Fibroblast of skin of scalp (primary cell): ENCODE results near the gene SLC50A1.
"Not testable (repeated sequence)": the region's sequence is repeated elsewhere in the genome, so short reads cannot be mapped to it uniquely, and the experiment has no call there.

Source experiments
- DNase-seq: peaks from one replicate; pipeline ENCODE4 v3.0.0-alpha.2; 2013

SLC50A1 gene

DNA sequence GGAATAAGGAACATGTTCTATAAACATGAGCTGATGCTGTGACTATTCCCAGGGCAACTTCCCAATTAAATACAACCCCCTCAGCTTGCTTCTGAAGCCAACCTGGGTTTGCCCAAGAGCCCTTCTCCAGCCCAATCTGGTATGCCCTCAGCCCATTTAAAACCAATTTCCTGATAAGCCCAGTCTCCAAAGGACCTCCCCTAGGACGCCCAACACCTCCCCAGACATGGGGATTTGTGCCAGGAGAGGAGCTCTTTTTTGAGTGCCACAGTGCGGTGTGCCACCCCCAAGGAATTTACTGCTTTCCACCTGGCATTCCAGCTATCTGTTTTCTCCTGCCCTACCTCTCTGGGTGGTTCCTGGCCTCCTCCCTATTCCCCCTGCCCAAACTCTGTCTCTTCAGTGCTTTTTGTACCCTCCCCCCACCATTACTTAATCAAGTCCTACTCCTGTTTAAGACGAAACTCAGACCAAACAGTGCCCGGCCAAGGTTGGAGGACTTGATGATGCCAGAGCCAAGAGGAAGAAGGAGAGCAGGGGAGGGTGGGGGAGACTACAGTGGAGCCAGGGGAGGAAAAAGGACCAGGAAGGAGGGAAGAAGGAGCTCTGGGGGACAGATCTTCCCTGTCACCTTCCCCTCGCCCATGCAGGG lies 19.4 kb upstream of the SLC50A1 start:
- no peak for DNase-seq

DNA sequence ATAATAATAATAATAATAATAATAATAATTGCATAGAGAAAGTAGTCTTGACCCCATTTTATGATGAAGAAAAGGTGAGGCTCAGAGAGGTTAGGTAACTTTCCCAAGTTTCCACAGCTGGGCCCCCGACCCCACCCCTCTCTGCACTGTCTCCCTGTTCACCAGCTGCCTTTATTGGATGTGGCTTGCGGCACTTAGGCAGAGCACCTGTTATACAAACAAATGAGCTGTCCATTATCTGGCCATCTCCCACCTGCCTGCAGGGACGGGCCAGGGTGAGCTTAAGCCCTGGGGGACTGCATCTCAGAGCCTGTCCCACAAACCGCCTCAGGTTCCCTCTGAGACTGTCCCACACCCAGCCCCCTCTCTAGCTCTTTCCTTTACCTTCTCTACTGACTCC lies 18.0 kb upstream of the SLC50A1 start:
- no peak for DNase-seq

GRCh38 chr1:155118090-155118489 lies 17.6 kb upstream of the SLC50A1 start:
- not testable (repeated sequence) for DNase-seq

- DNase-seq: no peak
These were observed 15.4 kb upstream of the SLC50A1 start for GRCh38 chr1:155120253-155120652.

GRCh38 chr1:155121249-155121648 lies 14.4 kb upstream of the SLC50A1 start:
- no peak for DNase-seq

DNA sequence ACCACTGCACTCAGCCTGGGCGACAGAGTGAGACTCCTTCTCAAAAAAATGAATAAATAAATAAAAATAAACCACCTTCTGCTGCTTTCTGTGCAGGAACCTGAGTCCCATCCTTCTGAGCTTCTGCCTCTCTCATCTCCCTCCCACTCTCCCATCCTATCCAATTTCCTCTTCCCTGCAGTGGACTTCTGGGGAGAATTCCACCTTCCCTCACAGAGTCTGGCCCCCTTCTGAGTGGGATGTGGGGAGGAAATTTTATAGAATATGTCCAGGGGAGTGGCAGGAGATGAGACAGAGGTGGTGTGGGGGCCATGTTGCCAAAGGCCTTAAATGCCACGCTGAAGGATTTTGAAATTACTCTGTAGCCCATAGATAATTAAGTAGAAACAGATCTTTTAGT lies 13.3 kb upstream of the SLC50A1 start:
- DNase-seq: no peak

DNA sequence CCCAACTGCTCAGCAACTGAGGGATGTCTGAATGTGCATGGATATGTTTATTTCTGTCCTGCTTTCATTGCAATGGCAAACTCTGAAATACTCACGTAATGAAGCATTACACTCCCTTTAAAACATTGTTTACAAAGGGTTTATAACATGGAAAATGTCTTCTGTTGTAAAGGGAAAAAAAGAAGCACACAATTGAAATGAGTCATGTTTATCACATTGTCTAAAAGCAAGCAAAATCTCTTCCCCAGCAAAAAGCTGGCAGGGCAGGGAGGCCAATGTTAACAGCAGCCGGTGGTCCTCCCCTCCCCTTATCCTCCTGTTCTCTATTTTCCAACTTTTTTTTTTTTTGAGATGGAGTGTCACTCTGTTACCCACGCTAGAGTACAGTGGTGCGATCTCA lies 11.9 kb upstream of the SLC50A1 start:
- no peak for DNase-seq

- DNase-seq: peak; percentile 53
These were observed 10.9 kb upstream of the SLC50A1 start for GRCh38 chr1:155124503-155125463.

DNA sequence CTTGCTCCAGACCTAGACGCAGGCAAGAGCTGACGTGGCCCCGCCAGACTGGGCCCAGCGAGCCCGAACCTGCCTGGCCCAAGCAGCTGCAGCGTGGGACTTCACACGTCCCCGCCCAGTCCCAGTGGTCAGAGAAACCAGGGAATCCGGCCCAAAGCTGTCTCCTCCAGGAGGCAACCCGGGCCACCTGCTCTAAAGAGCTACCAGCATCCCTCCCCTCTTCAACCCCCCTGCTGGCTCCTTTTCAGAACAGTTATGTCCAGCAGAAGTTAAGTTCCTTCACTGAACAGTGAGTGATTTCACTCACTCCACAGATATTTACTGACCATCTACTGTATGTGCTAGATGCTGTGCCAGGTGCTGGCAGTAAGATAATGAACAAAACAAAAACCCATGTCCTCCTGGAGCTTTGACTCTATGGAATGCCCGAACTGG lies 10.1 kb upstream of the SLC50A1 start:
- no peak for DNase-seq

DNA sequence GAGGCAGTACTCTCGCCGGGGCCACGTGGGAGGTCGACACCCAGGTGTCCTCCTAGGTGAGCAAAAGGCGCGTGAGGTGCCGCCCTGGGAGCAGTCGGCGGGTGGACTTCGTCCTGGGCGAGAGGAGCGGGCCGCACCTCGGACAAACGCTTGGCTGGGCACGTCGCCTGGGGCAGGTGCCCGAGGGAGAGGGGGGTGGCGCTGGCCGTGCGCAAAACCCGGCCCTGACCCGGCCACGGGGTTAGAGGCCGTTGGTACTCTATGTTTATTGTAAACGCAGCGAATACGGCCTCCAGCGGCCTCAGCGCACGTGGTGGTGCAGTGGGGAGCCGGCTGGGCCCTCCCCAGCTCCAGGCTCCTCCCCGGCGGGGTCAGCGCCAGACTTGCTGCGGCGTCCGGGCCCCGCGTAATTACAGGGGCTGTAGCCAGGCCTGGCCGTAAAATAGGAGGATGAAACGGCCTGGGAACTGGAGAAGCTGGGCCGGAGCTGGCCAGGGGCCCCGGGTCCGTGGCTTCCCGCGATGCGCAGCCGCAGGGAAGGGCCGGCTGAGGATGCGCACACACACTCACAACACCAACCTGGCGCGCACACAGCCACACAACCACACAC lies 9.6 kb upstream of the SLC50A1 start:
- no peak for DNase-seq

GRCh38 chr1:155126556-155127104 lies 9.0 kb upstream of the SLC50A1 start:
- DNase-seq: peak; percentile 10

GRCh38 chr1:155127105-155127966 lies 8.3 kb upstream of the SLC50A1 start, which contains the start of gene EFNA1:
EFNA1 (plus strand) TSS chr1:155127876; CDS start chr1:155127978, 102 bp downstream.
- peak; percentile 17 for DNase-seq

- DNase-seq: no peak
These were observed 7.5 kb upstream of the SLC50A1 start for GRCh38 chr1:155127967-155128754.

GRCh38 chr1:155128755-155129473 lies 6.7 kb upstream of the SLC50A1 start:
- no peak for DNase-seq

DNA sequence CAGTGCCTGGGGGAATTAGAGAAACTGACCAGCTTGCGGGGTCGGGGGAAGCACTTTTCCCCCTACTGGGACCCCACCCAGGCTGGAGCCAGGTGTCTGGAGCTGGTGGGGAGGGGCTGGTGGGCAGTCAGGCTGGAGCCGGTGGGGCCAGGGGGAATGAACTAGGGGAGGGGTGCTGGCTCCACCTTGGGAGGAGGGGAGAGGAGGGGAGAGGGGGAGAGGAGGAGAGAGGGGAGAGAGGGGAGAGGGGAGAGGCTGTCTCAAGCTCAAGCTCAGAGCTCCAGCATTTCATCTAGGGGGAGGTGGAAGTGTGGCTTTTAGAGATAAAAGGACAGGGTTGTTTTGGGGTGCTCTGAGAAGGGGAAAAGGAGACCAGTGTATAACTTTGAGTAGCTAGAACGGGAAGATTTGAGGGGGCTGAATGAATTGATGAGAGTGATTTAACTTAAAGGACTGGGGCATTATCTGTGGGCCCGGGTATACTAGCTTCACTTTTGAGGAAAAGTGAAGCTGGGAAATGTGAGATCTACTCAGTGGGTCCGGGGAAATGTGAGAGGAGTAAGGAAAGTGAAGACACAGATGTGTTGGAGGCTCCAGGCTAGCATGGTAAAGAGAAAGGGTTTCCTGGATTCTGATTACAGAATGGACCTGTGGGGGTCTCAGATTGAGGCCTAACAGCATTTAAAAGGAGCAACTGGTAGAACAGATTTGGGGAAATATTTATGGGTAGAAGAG lies 5.2 kb upstream of the SLC50A1 start:
- no peak for DNase-seq

GRCh38 chr1:155131285-155131684 lies 4.4 kb upstream of the SLC50A1 start:
- no peak for DNase-seq

- DNase-seq: no peak
These were observed 3.8 kb upstream of the SLC50A1 start for GRCh38 chr1:155131856-155132255.

DNA sequence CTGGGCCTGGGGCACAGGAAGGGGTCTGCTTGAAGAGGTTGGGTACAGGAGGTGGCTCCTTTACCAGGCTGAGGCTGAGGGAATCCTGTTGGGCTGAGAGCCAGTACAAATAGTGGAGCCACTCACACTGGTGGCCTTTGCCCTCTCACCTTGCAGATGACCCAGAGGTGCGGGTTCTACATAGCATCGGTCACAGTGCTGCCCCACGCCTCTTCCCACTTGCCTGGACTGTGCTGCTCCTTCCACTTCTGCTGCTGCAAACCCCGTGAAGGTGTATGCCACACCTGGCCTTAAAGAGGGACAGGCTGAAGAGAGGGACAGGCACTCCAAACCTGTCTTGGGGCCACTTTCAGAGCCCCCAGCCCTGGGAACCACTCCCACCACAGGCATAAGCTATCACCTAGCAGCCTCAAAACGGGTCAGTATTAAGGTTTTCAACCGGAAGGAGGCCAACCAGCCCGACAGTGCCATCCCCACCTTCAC lies 1.8 kb upstream of the SLC50A1 start:
- DNase-seq: no peak

DNA sequence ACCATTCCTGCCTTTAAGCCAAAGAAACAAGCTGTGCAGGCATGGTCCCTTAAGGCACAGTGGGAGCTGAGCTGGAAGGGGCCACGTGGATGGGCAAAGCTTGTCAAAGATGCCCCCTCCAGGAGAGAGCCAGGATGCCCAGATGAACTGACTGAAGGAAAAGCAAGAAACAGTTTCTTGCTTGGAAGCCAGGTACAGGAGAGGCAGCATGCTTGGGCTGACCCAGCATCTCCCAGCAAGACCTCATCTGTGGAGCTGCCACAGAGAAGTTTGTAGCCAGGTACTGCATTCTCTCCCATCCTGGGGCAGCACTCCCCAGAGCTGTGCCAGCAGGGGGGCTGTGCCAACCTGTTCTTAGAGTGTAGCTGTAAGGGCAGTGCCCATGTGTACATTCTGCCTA lies 1.3 kb upstream of the SLC50A1 start:
- DNase-seq: no peak
